GM12878 (cell line): ENCODE measurements around the gene MDM1. TPM values are rescaled to one million over a fixed set of nuclear protein-coding genes. Genes with fewer than 3 reads are reported as not detected.
A peak's percentile ranks its signal among the peaks of the same experiment; 100 is the strongest.

Source experiments
- CBX3 ChIP-seq: fragments of 200-600 bp; sonication (generic); IDR thresholded peaks from 2 replicates; pipeline ENCODE4 v1.6.1; 2016; ENCODE audit warnings: low read depth, borderline replicate concordance
- MEF2B ChIP-seq: fragments of 450-650 bp; IDR thresholded peaks from 2 replicates; pipeline ENCODE4 v1.6.1; 2018; ENCODE audit warnings: mild to moderate bottlenecking, moderate library complexity; ENCODE audit not compliant: partially characterized antibody, poor library complexity, severe bottlenecking
- MYC ChIP-seq: IDR thresholded peaks from 2 replicates; pipeline ENCODE4 v1.6.1; 2011; ENCODE audit warnings: mild to moderate bottlenecking, low read length, moderate library complexity, inconsistent platforms; ENCODE audit not compliant: insufficient read depth, insufficient replicate concordance, insufficient read length, severe bottlenecking
- SRF ChIP-seq, 2 experiments: IDR thresholded peaks; 2 replicates each; pipeline ENCODE4 v1.6.1; 2011; ENCODE audit warnings: low read depth in 2 of 2, low read length in 2 of 2, mild to moderate bottlenecking in 1 of 2, moderate library complexity in 1 of 2
- ZNF207 ChIP-seq: fragments of 450-650 bp; IDR thresholded peaks from 2 replicates; pipeline ENCODE4 v1.6.1; 2014; ENCODE audit warnings: antibody characterized with exemption, mild to moderate bottlenecking, borderline replicate concordance
- polyA plus RNA-seq, 11 experiments: library from polyadenylated mRNA; depleted of rRNA in 4 of 11; unstranded in 6 of 11; stranded (reverse) in 5 of 11; fragments of >200 nt; fragmentation: Nextera tagmentation in 4 of 11; fragmentation: Illumina TruSeq in 1 of 11; extraction: Ambion mirVana in 4 of 11; extraction: Trizol in 1 of 11; gene quantifications; 1 replicate in 1 of 11; 2 replicates in 10 of 11; pipeline versions ENCODE4 v1.2.1 to v1.2.3, GENCODE V29; 2011 to 2016; ENCODE audit warnings: inconsistent platforms in 2 of 11, missing spikeins in 2 of 11, low read depth in 1 of 11
- total RNA-seq, 4 experiments: library from RNA; depleted of rRNA in 3 of 4; stranded (reverse); fragments of >200 nt in 3 of 4; fragmentation: Illumina TruSeq in 1 of 4; extraction: Trizol in 1 of 4; gene quantifications; 2 replicates each; pipeline versions ENCODE4 v1.2.1 to v1.2.3, GENCODE V29; 2013 to 2021
- TF ChIP-seq, protein P1 (sequence below): fragments of 450-650 bp; IDR thresholded peaks from 2 replicates; pipeline ENCODE4 v1.6.1; 2017; ENCODE audit warnings: low read depth, mild to moderate bottlenecking, moderate library complexity
- TF ChIP-seq, protein P2 (sequence below), 3 experiments: IDR thresholded peaks in 2 of 3; conservative IDR thresholded peaks in 1 of 3; 2 replicates each; pipeline ENCODE4 v1.5.1; 2011; ENCODE audit warnings: low read depth in 3 of 3, low read length in 3 of 3, mild to moderate bottlenecking in 3 of 3, control low read depth in 2 of 3, moderate library complexity in 2 of 3, inconsistent platforms in 1 of 3, mixed read lengths in 1 of 3; ENCODE audit not compliant: control insufficient read depth in 2 of 3, insufficient read depth in 1 of 3; ENCODE audit errors: extremely low read depth in 1 of 3
- TF ChIP-seq, protein P3 (sequence below): fragments of 450-650 bp; IDR thresholded peaks from 2 replicates; pipeline ENCODE4 v1.6.1; 2016; ENCODE audit warnings: mild to moderate bottlenecking, moderate library complexity, borderline replicate concordance
- TF ChIP-seq, protein P4 (sequence below): fragments of 450-650 bp; IDR thresholded peaks from 2 replicates; pipeline ENCODE4 v1.6.1; 2017; ENCODE audit warnings: mild to moderate bottlenecking, moderate library complexity

The MDM1 gene
- total and polyA plus RNA-seq, 10 of the 15 experiments (the other 5 are each of a cell fraction or from before 2014, with no cell fraction given) = 10.1 to 25.3 (median 16.5) TPM

DNA sequence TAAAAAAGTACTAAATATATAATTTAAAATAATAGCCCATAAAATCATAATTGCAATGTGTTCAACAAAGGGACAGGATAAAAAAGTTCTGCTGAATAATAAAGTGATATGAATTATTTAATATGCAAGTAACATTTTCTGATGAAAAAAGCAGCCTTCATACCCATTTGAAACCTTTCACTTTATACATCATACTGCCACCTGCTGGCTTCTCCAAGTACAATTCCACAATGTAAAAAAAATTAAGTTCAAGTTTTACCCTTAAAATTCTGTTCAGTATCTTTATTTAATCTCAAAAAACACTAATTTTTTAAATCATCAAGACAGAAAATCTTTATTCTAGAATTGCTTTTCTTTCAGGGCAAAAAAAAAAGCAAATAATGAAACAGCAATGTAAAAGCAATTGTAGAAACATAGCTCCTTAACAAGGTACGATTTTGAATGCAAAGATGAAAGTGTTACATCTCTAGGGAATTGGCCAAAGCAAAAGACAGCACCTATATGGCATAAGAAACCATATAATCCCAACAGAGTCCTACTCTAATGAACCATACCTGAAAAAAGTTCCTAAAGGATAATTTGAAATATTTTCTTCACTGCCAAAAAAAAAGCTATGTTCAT, 15.0 kb downstream of the MDM1 start (continued):
- TF ChIP-seq ZNF207 = no peak
- TF ChIP-seq, protein P1, sequence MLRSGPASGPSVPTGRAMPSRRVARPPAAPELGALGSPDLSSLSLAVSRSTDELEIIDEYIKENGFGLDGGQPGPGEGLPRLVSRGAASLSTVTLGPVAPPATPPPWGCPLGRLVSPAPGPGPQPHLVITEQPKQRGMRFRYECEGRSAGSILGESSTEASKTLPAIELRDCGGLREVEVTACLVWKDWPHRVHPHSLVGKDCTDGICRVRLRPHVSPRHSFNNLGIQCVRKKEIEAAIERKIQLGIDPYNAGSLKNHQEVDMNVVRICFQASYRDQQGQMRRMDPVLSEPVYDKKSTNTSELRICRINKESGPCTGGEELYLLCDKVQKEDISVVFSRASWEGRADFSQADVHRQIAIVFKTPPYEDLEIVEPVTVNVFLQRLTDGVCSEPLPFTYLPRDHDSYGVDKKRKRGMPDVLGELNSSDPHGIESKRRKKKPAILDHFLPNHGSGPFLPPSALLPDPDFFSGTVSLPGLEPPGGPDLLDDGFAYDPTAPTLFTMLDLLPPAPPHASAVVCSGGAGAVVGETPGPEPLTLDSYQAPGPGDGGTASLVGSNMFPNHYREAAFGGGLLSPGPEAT = no peak
- TF ChIP-seq, protein P2, sequence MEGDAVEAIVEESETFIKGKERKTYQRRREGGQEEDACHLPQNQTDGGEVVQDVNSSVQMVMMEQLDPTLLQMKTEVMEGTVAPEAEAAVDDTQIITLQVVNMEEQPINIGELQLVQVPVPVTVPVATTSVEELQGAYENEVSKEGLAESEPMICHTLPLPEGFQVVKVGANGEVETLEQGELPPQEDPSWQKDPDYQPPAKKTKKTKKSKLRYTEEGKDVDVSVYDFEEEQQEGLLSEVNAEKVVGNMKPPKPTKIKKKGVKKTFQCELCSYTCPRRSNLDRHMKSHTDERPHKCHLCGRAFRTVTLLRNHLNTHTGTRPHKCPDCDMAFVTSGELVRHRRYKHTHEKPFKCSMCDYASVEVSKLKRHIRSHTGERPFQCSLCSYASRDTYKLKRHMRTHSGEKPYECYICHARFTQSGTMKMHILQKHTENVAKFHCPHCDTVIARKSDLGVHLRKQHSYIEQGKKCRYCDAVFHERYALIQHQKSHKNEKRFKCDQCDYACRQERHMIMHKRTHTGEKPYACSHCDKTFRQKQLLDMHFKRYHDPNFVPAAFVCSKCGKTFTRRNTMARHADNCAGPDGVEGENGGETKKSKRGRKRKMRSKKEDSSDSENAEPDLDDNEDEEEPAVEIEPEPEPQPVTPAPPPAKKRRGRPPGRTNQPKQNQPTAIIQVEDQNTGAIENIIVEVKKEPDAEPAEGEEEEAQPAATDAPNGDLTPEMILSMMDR (IDR thresholded peaks at IDR 0.05 in 2 of 3, conservative IDR thresholded peaks at IDR 0.05 in 1 of 3; ENCODE audit: control insufficient read depth in 2 of 3, extremely low read depth in 1 of 3, insufficient read depth in 1 of 3, low read depth in 3 of 3, low read length in 3 of 3) = peak; percentile 32 to 65 (median 33); a peak in 4 of 6 replicates
- TF ChIP-seq, protein P3, sequence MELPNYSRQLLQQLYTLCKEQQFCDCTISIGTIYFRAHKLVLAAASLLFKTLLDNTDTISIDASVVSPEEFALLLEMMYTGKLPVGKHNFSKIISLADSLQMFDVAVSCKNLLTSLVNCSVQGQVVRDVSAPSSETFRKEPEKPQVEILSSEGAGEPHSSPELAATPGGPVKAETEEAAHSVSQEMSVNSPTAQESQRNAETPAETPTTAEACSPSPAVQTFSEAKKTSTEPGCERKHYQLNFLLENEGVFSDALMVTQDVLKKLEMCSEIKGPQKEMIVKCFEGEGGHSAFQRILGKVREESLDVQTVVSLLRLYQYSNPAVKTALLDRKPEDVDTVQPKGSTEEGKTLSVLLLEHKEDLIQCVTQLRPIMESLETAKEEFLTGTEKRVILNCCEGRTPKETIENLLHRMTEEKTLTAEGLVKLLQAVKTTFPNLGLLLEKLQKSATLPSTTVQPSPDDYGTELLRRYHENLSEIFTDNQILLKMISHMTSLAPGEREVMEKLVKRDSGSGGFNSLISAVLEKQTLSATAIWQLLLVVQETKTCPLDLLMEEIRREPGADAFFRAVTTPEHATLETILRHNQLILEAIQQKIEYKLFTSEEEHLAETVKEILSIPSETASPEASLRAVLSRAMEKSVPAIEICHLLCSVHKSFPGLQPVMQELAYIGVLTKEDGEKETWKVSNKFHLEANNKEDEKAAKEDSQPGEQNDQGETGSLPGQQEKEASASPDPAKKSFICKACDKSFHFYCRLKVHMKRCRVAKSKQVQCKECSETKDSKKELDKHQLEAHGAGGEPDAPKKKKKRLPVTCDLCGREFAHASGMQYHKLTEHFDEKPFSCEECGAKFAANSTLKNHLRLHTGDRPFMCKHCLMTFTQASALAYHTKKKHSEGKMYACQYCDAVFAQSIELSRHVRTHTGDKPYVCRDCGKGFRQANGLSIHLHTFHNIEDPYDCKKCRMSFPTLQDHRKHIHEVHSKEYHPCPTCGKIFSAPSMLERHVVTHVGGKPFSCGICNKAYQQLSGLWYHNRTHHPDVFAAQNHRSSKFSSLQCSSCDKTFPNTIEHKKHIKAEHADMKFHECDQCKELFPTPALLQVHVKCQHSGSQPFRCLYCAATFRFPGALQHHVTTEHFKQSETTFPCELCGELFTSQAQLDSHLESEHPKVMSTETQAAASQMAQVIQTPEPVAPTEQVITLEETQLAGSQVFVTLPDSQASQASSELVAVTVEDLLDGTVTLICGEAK = no peak
- no peak for TF ChIP-seq MEF2B
- no peak for TF ChIP-seq CBX3
- no peak for TF ChIP-seq SRF (IDR thresholded peaks at IDR 0.05; ENCODE audit: low read depth in 2 of 2, low read length in 2 of 2)
- TF ChIP-seq, protein P4, sequence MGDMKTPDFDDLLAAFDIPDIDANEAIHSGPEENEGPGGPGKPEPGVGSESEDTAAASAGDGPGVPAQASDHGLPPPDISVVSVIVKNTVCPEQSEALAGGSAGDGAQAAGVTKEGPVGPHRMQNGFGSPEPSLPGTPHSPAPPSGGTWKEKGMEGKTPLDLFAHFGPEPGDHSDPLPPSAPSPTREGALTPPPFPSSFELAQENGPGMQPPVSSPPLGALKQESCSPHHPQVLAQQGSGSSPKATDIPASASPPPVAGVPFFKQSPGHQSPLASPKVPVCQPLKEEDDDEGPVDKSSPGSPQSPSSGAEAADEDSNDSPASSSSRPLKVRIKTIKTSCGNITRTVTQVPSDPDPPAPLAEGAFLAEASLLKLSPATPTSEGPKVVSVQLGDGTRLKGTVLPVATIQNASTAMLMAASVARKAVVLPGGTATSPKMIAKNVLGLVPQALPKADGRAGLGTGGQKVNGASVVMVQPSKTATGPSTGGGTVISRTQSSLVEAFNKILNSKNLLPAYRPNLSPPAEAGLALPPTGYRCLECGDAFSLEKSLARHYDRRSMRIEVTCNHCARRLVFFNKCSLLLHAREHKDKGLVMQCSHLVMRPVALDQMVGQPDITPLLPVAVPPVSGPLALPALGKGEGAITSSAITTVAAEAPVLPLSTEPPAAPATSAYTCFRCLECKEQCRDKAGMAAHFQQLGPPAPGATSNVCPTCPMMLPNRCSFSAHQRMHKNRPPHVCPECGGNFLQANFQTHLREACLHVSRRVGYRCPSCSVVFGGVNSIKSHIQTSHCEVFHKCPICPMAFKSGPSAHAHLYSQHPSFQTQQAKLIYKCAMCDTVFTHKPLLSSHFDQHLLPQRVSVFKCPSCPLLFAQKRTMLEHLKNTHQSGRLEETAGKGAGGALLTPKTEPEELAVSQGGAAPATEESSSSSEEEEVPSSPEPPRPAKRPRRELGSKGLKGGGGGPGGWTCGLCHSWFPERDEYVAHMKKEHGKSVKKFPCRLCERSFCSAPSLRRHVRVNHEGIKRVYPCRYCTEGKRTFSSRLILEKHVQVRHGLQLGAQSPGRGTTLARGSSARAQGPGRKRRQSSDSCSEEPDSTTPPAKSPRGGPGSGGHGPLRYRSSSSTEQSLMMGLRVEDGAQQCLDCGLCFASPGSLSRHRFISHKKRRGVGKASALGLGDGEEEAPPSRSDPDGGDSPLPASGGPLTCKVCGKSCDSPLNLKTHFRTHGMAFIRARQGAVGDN = no peak
- no peak for TF ChIP-seq MYC
